Tibial nerve (tissue), 4 donors: Measurements from ENCODE around the gene ABCB1.

Source experiments
- CTCF ChIP-seq, 5 experiments: fragments of 200-600 bp in 3 of 5; fragments of 450-650 bp in 2 of 5; sonication (generic) in 3 of 5; IDR thresholded peaks; one replicate each; pipeline ENCODE4 v1.5.1; 2016 to 2019; ENCODE audit warnings: antibody characterized with exemption in 5 of 5, mild to moderate bottlenecking in 3 of 5, moderate library complexity in 2 of 5
- EP300 ChIP-seq, 2 donors: sonication (generic); formaldehyde crosslinking; IDR thresholded peaks; one replicate each; pipeline ENCODE4 v1.6.1; 2017; ENCODE audit warnings: antibody characterized with exemption in 2 of 2, mild to moderate bottlenecking in 1 of 2
- POLR2A ChIP-seq, 2 donors: fragments of 450-650 bp; IDR thresholded peaks; one replicate each; pipeline ENCODE4 v1.6.1; 2017; ENCODE audit warnings: antibody characterized with exemption in 2 of 2, mild to moderate bottlenecking in 2 of 2, moderate library complexity in 2 of 2

GRCh38 chr7:87548123-87548919 lies 52.4 kb downstream of the ABCB1 start:
- TF ChIP-seq CTCF (IDR thresholded peaks at IDR 0.05) (no peak), POLR2A (IDR thresholded peaks at IDR 0.05) (no peak), EP300 (IDR thresholded peaks at IDR 0.05) (no peak)
